HG02840 (cell line): Measurements from ENCODE around the gene MBNL1.
"Not testable (repeated sequence)": the region's sequence is repeated elsewhere in the genome, so short reads cannot be mapped to it uniquely, and the experiment has no call there.

Source experiments
- ATAC-seq: cut with Tn5 transposase; IDR thresholded peaks from one replicate; pipeline ENCODE4 v1.9.1; 2021; ENCODE audit warnings: mild to moderate bottlenecking, moderate library complexity, moderate number of reproducible peaks; ENCODE audit not compliant: unreplicated experiment, low FRiP score

MBNL1 gene

GRCh38 chr3:152391671-152392070 lies 122.9 kb downstream of the MBNL1 start:
- ATAC-seq: no peak

- no peak for ATAC-seq
Observed at GRCh38 chr3:152392272-152392880, 123.6 kb downstream of the MBNL1 start.

- ATAC-seq: no peak
Observed at GRCh38 chr3:152394246-152394645, 125.5 kb downstream of the MBNL1 start.

- ATAC-seq: no peak
Observed at GRCh38 chr3:152395764-152396163, 127.0 kb downstream of the MBNL1 start.

- ATAC-seq: no peak
Observed at GRCh38 chr3:152396867-152397266, 128.1 kb downstream of the MBNL1 start.

- not testable (repeated sequence) for ATAC-seq
Observed at GRCh38 chr3:152397348-152397747, 128.6 kb downstream of the MBNL1 start.

- no peak for ATAC-seq
Observed at GRCh38 chr3:152398495-152398894, 129.8 kb downstream of the MBNL1 start.

- ATAC-seq: no peak
Observed at GRCh38 chr3:152399374-152399773, 130.6 kb downstream of the MBNL1 start.

GRCh38 chr3:152400887-152401286 lies 132.2 kb downstream of the MBNL1 start:
- no peak for ATAC-seq

- no peak for ATAC-seq
Observed at GRCh38 chr3:152402695-152403451, 134.1 kb downstream of the MBNL1 start.

- ATAC-seq: no peak
Observed at GRCh38 chr3:152403632-152404066, 134.9 kb downstream of the MBNL1 start.

GRCh38 chr3:152404976-152405375 lies 136.2 kb downstream of the MBNL1 start:
- no peak for ATAC-seq

GRCh38 chr3:152405915-152406802 lies 137.4 kb downstream of the MBNL1 start:
- ATAC-seq: no peak

GRCh38 chr3:152413240-152413639 lies 144.5 kb downstream of the MBNL1 start:
- ATAC-seq: no peak

- no peak for ATAC-seq
Observed at GRCh38 chr3:152416808-152417580, 148.3 kb downstream of the MBNL1 start.

GRCh38 chr3:152419748-152420147 lies 151.0 kb downstream of the MBNL1 start:
- no peak for ATAC-seq

- ATAC-seq: no peak
Observed at GRCh38 chr3:152421162-152421561, 152.4 kb downstream of the MBNL1 start.

GRCh38 chr3:152426393-152426792 lies 157.7 kb downstream of the MBNL1 start:
- no peak for ATAC-seq

GRCh38 chr3:152428577-152428976 lies 159.8 kb downstream of the MBNL1 start:
- no peak for ATAC-seq

- no peak for ATAC-seq
Observed at GRCh38 chr3:152430223-152431002, 161.7 kb downstream of the MBNL1 start.
